DND-41 (cell line): ENCODE data around the gene BATF.

Experiments used
- ATAC-seq: fragments of 200-7000 bp; cut with Tn5 transposase; 3 replicates; pipeline ENCODE4 v1.9.1; 2021; ENCODE audit warnings: low read depth; ENCODE audit not compliant: insufficient read depth
- DNase-seq: peaks from one replicate; pipeline ENCODE4 v3.0.0-alpha.2; 2020
- H2AFZ ChIP-seq: 2 replicates; pipeline ENCODE4 v1.6.0; 2012; ENCODE audit warnings: low read depth, low read length
- H3K27ac ChIP-seq: 2 replicates; pipeline ENCODE4 v1.5.1; 2012; ENCODE audit warnings: low read length, inconsistent platforms
- H3K27me3 ChIP-seq: fragments of 200-600 bp; sonication (generic); 2 replicates; pipeline ENCODE4 v1.6.0; 2012; ENCODE audit warnings: low read length, mild to moderate bottlenecking, inconsistent platforms; ENCODE audit not compliant: insufficient read depth, poor library complexity
- H3K36me3 ChIP-seq: 2 replicates; pipeline ENCODE4 v1.5.1; 2012; ENCODE audit warnings: low read length, inconsistent platforms; ENCODE audit not compliant: insufficient read depth
- H3K4me1 ChIP-seq: 2 replicates; pipeline ENCODE4 v1.5.1; 2012; ENCODE audit warnings: mild to moderate bottlenecking, low read length; ENCODE audit not compliant: insufficient read depth
- H3K4me2 ChIP-seq: 2 replicates; pipeline ENCODE4 v1.6.0; 2012; ENCODE audit warnings: mild to moderate bottlenecking, moderate library complexity, low read length, inconsistent platforms; ENCODE audit not compliant: insufficient read depth
- H3K4me3 ChIP-seq, 2 experiments: fragments of 200-600 bp in 1 of 2; shearing (Covaris generic) in 1 of 2; 2 replicates each; pipeline ENCODE4 v1.5.1; 2012 to 2016; ENCODE audit warnings: inconsistent platforms in 2 of 2, low read length in 2 of 2, mild to moderate bottlenecking in 2 of 2, low read depth in 1 of 2, moderate library complexity in 1 of 2
- H3K79me2 ChIP-seq: 2 replicates; pipeline ENCODE4 v1.6.0; 2012; ENCODE audit warnings: low read length, inconsistent platforms; ENCODE audit not compliant: insufficient read depth
- H3K9ac ChIP-seq: 2 replicates; pipeline ENCODE4 v1.6.0; 2012; ENCODE audit warnings: low read depth, mild to moderate bottlenecking, inconsistent platforms, low read length, moderate library complexity
- H3K9me3 ChIP-seq: 2 replicates; pipeline ENCODE4 v1.5.1; 2012; ENCODE audit warnings: low read length, moderate library complexity, mild to moderate bottlenecking, inconsistent platforms; ENCODE audit not compliant: insufficient read depth, severe bottlenecking
- H4K20me1 ChIP-seq: 2 replicates; pipeline ENCODE4 v1.6.0; 2012; ENCODE audit warnings: low read length; ENCODE audit not compliant: insufficient read depth
- CTCF ChIP-seq: IDR thresholded peaks from 2 replicates; pipeline ENCODE4 v1.5.1; 2012; ENCODE audit warnings: borderline replicate concordance, low read length, moderate library complexity, mild to moderate bottlenecking; ENCODE audit not compliant: poor library complexity, severe bottlenecking; ENCODE audit errors: extremely low read depth
- EZH2 ChIP-seq: IDR thresholded peaks from 3 replicates; pipeline ENCODE4 v1.6.1; 2012; ENCODE audit warnings: borderline replicate concordance, low read depth, mild to moderate bottlenecking, moderate library complexity, low read length, inconsistent platforms; ENCODE audit not compliant: severe bottlenecking

Gene BATF

DNA sequence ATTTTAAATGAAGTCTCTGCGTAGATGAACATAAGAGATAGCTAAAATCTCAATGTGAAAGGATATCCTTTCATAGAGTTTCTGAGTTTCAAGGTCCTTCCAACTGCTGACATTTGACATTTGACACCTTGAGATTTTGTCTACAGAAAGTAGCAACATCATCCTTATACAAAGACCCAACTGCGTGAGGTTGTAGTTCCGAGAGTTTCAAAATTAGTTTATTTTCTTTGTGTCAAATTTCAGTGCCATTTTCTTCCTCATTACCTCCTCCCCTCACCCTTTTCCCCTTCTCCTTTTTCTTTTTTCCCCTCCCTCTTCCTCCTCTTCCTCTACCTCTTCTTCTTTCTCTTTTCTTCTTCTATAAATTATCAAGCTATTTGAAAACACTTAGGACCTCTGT is 26.9 kb upstream of the BATF start:
- H2AFZ ChIP-seq, result no peak overlapping the region
- H3K4me1 ChIP-seq, result no peaks in the 10 kb centered on the region
- DNase-seq (no peak), ATAC-seq (no peak)
- H3K36me3 ChIP-seq, result no peaks in the 10 kb centered on the region
- H3K27ac ChIP-seq, result no peak overlapping the region
- no peaks in the 10 kb centered on the region for H4K20me1 ChIP-seq
- peaks cover 8% of the 10 kb centered on the region for H3K27me3 ChIP-seq
- no peak overlapping the region for H3K9ac ChIP-seq
- no peaks in the 10 kb centered on the region for H3K79me2 ChIP-seq
- H3K4me3 ChIP-seq, result no peak overlapping the region
- TF ChIP-seq CTCF, result no peak
- no peak for TF ChIP-seq EZH2
- no peaks in the 10 kb centered on the region for H3K9me3 ChIP-seq
- H3K4me2 ChIP-seq, result no peak overlapping the region

GRCh38 chr14:75495882-75496281 is 26.4 kb upstream of the BATF start:
- Histone ChIP-seq H3K79me2 (no peaks in the 10 kb centered on the region), H3K9ac (no peak overlapping the region), H4K20me1 (no peaks in the 10 kb centered on the region), H3K4me2 (no peak overlapping the region), H2AFZ (no peak overlapping the region), H3K4me1 (no peaks in the 10 kb centered on the region), H3K27ac (no peak overlapping the region), H3K4me3 (no peak overlapping the region), H3K36me3 (no peaks in the 10 kb centered on the region), H3K27me3 (peaks cover 8% of the 10 kb centered on the region), H3K9me3 (no peaks in the 10 kb centered on the region)
- no peak for TF ChIP-seq CTCF
- no peak for TF ChIP-seq EZH2
- ATAC-seq (no peak), DNase-seq (no peak)

DNA sequence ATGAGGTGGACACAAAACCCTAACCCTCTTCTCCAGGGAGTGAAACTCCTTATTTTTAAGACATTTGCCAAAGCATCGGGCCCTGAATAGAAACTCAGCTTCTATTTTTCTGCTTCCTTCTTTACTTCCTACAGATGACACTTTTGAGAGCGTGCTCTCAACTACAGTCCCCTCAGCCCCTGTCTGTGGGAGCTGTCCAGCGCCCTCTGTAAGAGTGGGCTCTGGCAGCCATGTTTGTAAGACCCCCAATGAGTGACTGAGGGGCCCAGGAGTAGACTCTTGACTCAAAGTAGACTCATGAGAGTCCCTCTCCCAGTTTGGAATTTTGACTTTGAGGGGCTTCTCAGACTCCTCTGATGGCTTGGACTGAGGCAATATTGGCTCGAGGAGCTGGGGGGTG is 25.5 kb upstream of the BATF start:
- Histone ChIP-seq H3K36me3 (no peaks in the 10 kb centered on the region), H3K4me2 (no peak overlapping the region), H3K27ac (no peak overlapping the region), H3K27me3 (peaks cover 8% of the 10 kb centered on the region), H2AFZ (no peak overlapping the region), H3K79me2 (no peaks in the 10 kb centered on the region), H4K20me1 (no peaks in the 10 kb centered on the region), H3K4me1 (no peaks in the 10 kb centered on the region), H3K9ac (no peak overlapping the region), H3K9me3 (no peaks in the 10 kb centered on the region), H3K4me3 (no peak overlapping the region)
- TF ChIP-seq EZH2 (no peak), CTCF (no peak)
- ATAC-seq, result no peak
- DNase-seq, result no peak

GRCh38 chr14:75497191-75497590 is 25.1 kb upstream of the BATF start:
- ATAC-seq (no peak), DNase-seq (no peak)
- H3K27ac ChIP-seq, result no peak overlapping the region
- peaks cover 8% of the 10 kb centered on the region for H3K27me3 ChIP-seq
- H2AFZ ChIP-seq, result no peak overlapping the region
- TF ChIP-seq CTCF (no peak), EZH2 (no peak)
- no peaks in the 10 kb centered on the region for H3K9me3 ChIP-seq
- no peak overlapping the region for H3K4me2 ChIP-seq
- H3K79me2 ChIP-seq, result no peaks in the 10 kb centered on the region
- no peaks in the 10 kb centered on the region for H4K20me1 ChIP-seq
- H3K4me1 ChIP-seq, result no peaks in the 10 kb centered on the region
- no peak overlapping the region for H3K4me3 ChIP-seq
- H3K9ac ChIP-seq, result no peak overlapping the region
- no peaks in the 10 kb centered on the region for H3K36me3 ChIP-seq
